HG02981 (cell line): ENCODE results near the gene PTPRF.
"Not testable (repeated sequence)": the region's sequence is repeated elsewhere in the genome, so short reads cannot be mapped to it uniquely, and the experiment has no call there.

Source experiments
- ATAC-seq: cut with Tn5 transposase; IDR thresholded peaks from one replicate; pipeline ENCODE4 v1.9.1; 2021; ENCODE audit warnings: mild to moderate bottlenecking, moderate library complexity; ENCODE audit not compliant: unreplicated experiment

PTPRF gene

DNA sequence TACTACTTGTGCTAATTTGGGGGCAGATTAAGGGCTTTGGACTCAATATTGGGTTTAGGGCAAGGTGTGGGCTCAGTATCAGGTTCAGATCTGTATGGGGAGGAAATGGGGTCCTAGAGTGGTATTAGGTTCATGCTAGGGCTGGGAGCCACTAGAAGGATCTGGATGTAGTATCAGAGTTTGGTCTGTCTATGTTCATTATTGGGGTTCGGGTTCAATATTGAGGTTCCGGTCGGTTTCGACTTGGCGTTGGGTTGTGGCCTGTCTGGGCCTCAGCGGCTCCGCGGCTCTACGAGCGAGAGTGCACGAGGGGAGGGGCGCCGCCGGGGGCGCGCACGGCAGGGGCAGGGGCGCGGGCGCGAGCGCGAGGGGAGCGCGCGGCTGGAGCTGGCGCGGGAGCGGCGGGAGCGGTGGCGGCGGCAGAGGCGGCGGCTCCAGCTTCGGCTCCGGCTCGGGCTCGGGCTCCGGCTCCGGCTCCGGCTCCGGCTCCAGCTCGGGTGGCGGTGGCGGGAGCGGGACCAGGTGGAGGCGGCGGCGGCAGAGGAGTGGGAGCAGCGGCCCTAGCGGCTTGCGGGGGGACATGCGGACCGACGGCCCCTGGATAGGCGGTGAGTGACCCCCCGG lies at the start of gene PTPRF:
PTPRF (plus strand) TSS at position 401 of the 624 bp plus-strand sequence. CDS start 14,193 bp downstream, outside the sequence.
- ATAC-seq, result no peak

DNA sequence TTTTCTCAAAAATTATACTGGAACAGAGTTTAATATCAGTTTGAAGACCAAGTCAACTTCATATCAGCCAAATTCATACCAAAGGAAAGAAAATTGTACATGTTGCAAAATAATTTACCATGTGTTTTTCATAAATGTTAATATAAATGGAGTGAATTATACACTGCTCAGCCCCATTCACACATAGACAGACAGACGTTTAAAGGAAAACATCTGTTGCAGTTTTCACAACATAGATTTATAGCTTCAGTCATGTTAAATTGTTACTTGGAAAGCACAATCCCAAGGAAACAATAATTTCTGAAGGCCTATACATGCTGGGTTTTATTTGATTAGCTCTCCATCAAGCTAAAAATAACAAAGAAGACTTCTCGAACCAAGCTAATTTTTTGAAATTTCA lies 49.2 kb upstream of the PTPRF start:
- no peak for ATAC-seq

DNA sequence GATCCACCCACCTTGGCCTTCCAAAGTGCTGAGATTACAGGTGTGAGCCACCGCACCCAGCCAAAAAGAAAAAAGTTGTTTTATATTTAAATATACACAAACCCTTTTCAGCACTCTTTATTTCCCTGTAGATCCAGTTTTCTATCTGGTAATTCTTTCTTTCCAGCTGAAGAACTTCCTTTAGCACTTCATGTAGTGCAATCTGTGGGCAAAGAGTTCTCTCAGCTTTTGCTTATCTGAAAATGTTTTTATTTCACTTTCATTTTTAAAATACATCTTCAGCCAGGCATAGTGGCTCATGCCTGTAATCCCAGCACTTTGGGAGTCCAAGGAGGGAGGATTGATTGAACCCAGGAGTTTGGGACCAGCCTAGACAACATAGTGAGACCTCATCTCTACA lies 48.5 kb upstream of the PTPRF start:
- no peak for ATAC-seq

DNA sequence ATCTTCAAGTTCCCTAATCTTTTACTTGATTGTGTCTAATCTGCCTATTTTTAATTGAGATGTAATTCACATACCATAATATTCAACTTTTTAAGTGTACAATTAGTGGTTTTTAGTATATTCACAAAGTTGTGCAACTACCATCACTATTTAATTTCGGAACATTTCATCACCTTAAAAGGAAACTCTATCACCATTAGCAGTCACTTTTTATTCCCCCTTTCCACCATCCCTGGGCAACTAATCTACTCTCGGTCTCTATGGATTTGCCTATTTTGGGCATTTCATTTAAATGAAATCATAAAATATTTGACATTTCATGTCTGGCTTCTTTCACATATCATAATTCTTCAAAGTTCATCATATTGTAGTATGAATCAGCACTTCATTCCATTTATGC lies 46.3 kb upstream of the PTPRF start:
- no peak for ATAC-seq

DNA sequence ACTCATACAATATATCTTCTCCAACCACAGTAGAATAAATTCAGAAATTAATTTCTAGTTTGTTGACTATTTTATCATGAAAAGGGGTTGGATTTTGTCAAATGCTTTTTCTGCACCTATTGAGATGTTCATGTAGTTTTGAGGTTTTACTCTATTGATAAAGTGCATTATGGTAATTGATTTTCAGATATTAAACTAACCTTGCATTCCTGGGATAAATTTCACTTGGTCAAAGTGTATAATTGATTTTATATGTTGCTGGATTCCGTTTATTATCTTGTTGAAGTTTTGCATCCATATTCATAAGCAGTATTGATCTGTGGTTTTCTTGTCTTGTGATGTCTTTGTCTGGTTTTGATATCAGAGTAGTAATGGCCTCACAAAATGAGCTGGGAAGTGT lies 42.5 kb upstream of the PTPRF start:
- no peak for ATAC-seq

DNA sequence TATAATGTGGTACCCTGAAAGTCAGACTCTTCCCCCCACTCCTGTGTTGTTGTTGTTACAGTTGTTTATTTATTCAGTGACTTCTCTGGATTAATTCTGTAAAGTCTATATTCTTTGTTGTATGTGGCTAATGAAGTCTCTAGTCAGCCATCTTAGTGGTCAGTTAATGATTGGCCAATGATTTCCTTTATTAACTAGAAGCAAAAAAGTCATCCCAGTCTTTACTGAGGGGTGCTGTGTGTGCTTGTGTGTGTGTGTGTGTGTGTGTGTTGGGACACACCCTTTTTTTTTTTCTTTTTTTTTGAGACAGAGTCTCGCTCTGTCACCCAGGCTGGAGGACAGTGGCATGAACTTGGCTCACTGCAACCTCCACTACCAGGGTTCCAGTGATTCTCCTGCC lies 39.6 kb upstream of the PTPRF start:
- no peak for ATAC-seq

DNA sequence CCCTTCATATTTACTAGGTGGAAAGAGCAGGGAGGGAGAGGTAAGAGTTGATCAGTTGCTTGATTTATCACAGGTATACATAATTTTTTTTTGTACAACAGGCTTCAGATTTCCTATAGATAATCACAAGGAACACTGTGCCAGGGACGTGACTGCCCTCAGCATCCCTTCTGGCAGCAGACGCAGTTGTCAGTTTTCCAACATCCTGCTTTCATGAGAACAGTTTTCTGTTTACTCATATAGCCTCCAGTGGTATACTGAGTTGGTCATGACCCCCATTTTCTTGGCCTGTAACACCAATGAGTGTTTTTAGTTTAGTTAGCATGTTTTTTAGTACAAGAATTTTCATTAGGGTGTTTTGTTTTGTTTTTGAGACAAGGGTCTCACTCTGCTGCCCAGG lies 37.9 kb upstream of the PTPRF start:
- ATAC-seq, result no peak

DNA sequence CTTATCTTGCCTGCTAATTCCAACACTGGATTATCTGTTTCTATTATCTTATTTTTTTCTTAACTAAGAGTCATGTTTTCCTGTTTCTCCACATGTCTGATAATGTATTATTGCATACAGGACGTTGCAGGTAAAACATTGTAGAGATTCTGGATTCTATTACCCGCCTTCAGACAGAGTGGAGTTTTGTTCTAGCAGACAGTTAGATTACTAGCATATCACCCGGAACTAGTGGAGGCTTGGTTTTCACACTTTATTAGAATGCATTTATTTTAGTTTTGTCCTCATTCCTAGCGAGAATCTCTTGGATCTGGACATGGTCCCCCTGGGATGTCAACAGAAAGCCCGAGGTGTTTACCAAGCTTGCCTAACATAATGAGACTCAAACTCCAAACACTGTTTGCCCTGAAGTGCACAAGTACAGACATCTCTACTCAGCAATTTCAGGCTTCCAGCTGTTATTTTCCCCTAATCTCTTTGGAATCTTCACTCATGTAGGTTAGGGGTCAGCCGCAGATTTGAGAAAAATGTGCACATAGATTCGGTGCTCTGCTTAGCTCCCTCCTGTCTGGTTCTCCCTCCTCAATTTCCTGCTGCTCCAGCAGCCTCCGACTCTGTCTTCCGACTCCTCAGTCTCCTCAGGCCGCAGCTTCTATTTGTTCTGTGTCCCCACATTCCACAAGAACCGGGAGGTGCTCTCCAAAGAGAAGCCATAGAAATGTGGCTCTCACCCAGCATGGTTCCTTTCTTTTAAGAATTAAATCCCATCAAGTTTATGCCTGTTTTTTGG lies 36.8 kb upstream of the PTPRF start:
- no peak for ATAC-seq

DNA sequence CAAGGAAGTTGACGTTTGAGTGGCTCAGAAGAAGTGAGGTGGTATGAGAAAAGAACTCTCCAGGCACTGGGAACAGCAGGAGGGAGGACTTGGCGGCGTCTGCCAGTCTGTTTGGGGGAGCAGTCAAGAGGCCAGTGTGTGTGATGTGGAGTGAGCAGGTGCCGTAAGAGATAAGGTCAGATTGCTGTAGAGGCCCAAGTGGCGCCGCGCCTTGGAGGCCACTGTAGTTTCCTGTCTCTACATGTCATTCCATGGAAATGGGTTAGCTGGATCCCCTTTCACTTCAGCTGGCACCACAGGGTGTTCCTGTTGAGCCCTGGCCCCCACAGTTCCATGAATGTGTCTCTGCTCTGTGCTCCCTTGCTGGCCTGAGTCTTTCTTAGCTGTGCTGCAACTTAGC lies 35.5 kb upstream of the PTPRF start:
- no peak for ATAC-seq

DNA sequence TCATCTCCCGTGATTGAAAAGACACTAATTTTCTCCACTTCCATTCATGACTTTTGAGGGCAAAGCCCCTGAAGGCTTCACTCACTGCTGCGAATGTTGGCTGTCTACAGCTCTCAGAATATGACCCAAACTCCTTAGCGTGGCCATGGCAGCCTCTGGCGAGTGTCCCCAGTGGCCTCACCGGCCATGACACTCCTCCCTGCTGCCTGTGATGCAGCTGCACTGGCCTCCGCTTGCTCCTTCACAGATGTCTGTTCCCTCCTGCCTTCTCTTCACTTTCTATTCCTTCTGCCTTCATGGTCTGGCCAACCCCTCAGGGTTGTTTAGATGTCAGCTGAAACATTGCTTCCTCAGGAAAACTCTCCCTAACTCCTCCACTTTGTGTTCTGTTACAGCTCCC lies 30.8 kb upstream of the PTPRF start:
- ATAC-seq, result no peak

DNA sequence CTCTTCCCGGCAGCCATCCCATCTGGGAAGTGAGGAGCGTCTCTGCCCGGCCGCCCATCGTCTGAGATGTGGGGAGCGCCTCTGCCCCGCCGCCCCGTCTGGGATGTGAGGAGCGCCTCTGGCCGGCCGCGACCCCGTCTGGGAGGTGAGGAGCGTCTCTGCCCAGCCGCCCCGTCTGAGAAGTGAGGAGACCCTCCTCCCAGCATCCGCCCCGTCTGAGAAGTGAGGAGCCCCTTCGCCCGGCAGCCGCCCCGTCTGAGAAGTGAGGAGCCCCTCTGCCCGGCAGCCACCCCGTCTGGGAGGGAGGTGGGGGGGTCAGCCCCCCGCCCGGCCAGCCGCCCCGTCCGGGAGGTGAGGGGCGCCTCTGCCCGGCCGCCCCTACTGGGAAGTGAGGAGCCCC lies 28.9 kb upstream of the PTPRF start:
- not testable (repeated sequence) for ATAC-seq

DNA sequence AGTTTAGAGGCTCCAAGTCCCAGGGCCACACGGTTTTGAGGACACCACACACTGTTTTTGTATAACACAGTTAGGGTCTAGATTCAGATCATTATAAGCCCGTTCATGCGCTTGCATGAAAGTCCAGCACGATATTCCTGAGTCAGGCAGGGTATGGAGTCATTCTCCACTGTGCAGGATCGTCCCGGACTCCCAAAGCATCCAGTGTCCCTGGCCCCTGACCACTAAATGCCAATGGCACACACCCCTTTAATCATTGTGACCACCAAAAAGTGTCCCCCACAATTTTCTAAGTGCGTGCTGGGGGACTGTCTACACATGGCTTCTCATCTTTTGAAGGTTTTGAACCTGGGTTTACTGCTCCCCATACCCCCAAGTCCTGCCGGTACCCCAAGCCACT lies 27.1 kb upstream of the PTPRF start:
- ATAC-seq, result no peak

DNA sequence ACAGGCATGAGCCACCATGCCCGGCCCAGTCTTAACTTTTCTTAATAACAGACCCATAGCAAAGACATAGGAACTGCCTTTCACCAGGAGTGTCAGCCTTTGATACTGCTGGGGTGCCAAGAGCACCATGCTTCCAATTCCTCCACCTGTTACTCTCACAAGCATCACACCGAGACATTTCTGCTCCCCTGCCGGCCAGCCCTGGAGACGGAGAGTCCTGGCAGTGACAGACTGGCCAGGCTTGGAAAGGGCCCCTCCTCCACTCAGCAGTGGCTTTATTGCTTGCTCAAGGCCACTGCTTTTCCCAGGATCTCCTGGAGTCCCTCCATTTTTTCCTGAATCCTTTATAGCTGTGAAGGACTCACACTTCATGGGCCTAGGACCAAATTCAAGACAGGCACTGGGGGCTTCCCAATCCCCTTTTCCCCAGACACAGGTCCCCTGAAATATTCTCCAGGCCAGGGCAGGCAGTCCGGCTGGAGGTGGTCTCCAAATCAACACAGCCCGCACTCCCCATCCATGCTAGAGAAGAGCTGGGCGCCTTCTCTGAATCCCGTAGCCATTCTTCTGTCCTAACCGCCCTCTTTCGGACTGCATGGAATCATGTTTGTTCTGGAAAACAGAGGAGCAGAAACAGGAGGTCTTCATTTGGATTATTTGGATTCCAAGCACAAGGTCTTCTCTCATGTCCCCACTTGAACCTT lies 25.5 kb upstream of the PTPRF start:
- no peak for ATAC-seq

DNA sequence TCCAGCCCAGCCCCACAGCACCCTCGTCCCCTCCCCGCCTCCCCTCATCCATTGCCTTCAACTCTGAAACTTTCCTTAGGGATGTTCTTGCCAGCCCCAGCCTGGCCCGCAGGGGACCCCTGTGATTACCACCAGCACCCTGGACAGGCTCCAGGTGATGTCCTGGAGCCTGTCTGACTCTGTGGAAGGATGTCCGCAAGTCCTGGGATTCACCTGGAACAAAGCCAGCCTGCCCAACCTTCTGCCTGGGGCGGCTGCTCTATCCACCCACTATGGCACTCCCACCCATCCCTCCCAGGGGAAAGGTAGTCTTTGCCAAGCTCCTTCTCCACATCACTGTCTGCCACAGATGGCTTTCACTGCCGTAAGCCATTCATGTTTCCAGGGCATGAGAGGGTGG lies 24.4 kb upstream of the PTPRF start:
- ATAC-seq, result no peak

DNA sequence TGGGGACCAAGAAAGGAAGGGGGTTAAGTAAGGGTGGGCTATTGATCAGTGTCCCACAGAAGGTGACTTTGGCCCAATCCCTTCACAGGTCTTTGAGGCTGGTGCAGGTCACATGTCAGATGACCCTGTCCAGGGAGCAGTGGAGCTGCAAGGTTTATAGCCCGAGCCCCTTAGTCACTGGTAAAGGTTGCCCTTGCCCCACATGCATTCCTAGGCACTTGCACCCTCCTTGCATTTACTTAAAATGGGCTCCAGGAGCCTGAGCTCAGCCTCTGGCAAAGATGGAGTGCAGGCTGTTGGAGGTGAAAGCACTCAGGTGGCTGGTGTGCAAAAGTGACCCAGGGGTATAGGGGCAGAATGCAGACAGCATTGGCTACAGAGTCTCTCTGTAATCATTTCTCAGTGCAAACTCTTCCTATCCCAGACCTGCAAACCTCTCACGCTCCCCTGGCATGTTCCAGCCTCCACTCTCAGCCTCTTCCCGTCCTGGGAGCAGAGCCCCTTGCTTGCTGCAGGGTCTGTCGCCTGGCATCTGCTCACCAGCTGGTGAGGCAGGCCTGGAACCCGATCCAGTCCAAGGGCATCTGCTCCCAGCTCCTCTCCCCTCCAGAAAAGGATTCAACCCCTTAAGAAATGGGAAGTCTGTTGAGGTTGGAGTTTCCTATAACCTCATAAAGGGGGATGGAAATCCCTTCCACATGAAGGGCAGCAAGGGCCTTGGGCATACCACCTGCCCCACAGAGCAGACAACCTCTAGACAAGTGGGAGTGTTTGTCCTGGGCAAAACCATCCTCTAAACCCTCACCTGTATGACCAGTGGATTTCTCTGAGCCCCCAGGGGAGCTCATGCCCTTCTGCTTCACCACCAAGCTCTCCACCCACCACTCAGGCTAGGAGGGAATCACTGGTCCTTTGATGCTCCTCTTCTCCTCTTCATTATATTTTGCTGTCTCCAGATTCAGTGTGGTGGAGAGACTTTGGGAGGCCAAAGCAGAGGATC lies 23.1 kb upstream of the PTPRF start:
- no peak for ATAC-seq

DNA sequence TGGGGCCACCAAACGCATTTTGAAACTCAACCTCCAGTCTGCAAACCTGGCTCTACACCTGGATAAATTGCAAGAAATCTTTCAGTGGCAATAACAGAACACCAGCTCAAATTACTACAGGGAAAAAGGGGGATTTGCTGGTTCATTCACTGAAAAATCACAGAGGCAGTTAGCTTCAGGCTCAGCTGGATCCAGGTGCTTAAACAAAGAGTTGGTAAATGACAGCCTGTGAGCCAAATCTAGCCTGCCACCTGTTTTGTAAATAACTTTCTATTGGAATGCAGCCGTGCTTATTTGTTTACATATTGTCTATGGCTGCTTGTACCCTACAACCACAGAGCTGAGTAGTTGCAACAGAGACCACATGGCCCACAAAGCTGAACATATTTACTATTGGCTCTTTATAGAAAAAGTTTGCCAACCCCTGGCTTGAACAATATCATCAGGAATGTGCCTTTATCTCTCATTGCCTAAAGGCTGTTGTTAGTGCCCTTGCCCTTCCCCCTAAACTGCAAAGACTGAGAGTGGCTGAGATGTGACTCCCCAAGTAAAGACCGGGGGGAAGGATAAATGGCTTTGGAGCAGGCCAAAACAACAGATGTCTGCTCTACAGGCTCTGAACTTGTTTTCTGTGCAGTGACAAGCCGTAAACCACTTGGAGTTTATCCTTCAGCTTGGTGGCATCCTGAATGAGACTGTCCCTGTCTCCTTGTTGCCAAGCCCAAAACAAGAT lies 21.5 kb upstream of the PTPRF start:
- no peak for ATAC-seq

DNA sequence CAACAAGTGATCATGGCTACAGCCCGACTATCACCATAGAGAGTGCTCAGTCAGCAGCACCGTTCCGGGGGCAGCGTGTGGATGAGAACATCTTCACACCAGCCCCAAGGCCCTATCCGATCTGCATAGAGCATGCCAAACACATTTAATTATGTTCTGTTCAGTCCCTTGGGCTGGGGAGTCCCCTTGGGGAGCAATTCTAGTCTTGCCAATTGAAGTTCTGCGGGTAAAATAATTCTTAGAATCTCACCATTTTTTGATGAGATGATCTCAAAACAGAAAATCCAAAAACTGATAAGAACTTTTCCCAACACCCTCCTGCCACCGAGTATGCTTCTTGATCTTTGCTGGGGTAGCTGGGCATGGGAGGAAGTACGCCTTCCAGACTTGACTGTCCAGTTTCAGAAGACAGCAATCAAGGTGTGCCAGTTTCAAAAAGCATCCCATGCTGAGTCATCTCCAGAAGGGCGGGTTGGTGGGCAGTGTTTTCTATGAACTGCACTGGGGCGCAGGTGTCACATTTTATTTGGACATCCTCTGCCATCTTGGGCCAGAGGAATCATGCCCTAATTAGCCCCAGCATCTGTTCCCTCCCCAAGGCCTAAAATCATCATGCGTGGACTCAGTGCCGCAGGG lies 20.8 kb upstream of the PTPRF start:
- no peak for ATAC-seq

DNA sequence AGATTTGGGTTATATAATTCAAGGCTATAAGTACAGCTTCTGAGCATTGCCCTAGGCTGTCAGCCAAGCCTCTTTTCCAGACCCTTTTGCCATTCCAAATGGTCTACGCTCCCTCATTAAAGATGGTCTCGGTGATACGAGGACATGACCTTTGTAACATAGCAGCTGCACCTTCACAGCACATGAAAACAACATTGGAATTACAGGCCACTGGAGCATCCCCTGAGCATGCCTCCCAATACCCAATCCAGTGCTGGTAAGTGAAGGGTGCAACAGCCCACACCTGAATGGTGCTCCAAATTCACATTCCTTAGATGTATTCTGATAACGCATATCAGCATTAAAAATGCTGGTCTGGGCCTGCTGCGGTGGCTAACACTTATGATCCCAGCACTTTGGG lies 20.1 kb upstream of the PTPRF start:
- ATAC-seq, result no peak

DNA sequence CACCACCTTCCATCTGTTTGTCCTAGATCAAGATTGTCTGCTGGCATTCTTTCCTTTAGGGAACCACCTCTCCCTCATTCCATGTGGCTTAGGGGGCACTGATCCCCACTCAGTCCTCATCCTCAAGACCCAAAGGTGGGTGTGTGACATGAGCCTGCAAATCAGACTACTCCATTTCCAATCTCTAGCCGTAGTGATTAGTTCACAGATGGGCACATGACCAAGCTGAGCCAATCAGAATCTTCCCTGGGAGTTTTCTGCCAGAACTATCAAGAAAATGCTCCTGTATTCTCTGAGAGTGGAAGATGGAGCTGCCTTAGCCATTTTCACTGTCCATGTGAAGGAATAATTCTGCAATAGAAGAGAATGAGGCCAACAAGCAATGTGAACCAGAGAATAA lies 19.3 kb upstream of the PTPRF start:
- no peak for ATAC-seq

DNA sequence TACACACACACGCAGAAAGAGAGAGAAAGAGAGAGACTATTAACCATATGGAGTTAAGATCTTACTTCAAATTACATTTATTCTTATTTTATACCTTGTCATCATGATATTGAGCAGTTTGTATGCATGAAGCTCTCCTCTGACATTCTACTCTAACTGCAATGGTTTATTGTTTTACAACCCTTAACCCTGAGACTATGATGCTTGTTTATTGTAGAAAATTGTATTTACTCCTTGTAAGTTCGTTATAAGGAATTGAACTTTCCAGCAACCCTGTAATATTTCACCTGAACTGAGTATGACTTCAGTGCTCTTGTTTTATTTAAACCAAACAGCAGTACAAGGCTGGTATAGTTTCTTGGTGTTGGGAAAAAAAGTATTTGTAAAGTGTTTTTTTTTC lies 18.6 kb upstream of the PTPRF start:
- ATAC-seq, result no peak
